ENCODE measurements around the gene COPS9. TPM values are rescaled to one million over a fixed set of nuclear protein-coding genes. Genes with fewer than 3 reads are reported as not detected.
A peak's percentile ranks its signal among the peaks of the same experiment; 100 is the strongest.

COPS9 gene
- polyA plus RNA-seq, 1 donor (not counting 4 experiments of a cell fraction or from before 2014, with no cell fraction given), result 399 TPM

- FAIRE-seq (no peak), DNase-seq (ENCODE audit: low read depth, low spot score) (no peak)
- TF ChIP-seq EZH2 (IDR thresholded peaks at IDR 0.05; ENCODE audit: low read length), result no peak
- no peak for TF ChIP-seq CTCF (optimal IDR thresholded peaks at IDR 0.05 in 1 of 3, IDR thresholded peaks at IDR 0.05 in 1 of 3, conservative IDR thresholded peaks at IDR 0.05 in 1 of 3; ENCODE audit: extremely low read depth in 1 of 3, insufficient read depth in 2 of 3, low read length in 3 of 3)
- H3K4me2 ChIP-seq (ENCODE audit: control insufficient read depth, extremely low read depth, insufficient read depth, low read depth, low read length), result no peak overlapping the region
- peaks cover 3% of the 10 kb centered on the region for H3K9me1 ChIP-seq (ENCODE audit: control insufficient read depth, extremely low read depth, insufficient read depth, low read length)
- no peak overlapping the region for H2AFZ ChIP-seq (ENCODE audit: control insufficient read depth, low read length)
- H3K27me3 ChIP-seq (ENCODE audit: control insufficient read depth, extremely low read depth, insufficient read depth, low read length), result no peaks in the 10 kb centered on the region
- peaks cover 17% of the 10 kb centered on the region for H3K4me1 ChIP-seq (ENCODE audit: control insufficient read depth, extremely low read depth, insufficient read depth, low read length)
- no peak overlapping the region for H3K9ac ChIP-seq (ENCODE audit: control insufficient read depth, extremely low read depth, insufficient read depth, low read length)
- peaks cover 28% of the 10 kb centered on the region for H3K79me2 ChIP-seq (ENCODE audit: control insufficient read depth, insufficient read depth, low read length)
- H3K4me3 ChIP-seq (ENCODE audit: control insufficient read depth in 2 of 3, extremely low read depth in 1 of 3, insufficient read depth in 2 of 3, low read depth in 1 of 3, low read length in 3 of 3), result no peak overlapping the region
- no peaks in the 10 kb centered on the region for H3K9me3 ChIP-seq (ENCODE audit: control insufficient read depth, low read depth, low read length)
- H4K20me1 ChIP-seq (ENCODE audit: control insufficient read depth, extremely low read depth, insufficient read depth, low read length), result no peaks in the 10 kb centered on the region
- H3K36me3 ChIP-seq (ENCODE audit: control insufficient read depth in 2 of 2, extremely low read depth in 1 of 2, insufficient read depth in 2 of 2, low read length in 2 of 2), result peaks cover 36 to 41% of the 10 kb centered on the region in 2 experiments
- dilution Hi-C loops (cut with MboI; ENCODE audit: extremely low pct_ligation_motif_present, low sequenced_read_pairs), result no loop called here
- no peak overlapping the region for H3K27ac ChIP-seq (ENCODE audit: control insufficient read depth, insufficient read depth, low read length)
Measured at GRCh38 chr2:240132651-240132980, 3.5 kb downstream of the COPS9 start.

GRCh38 chr2:240131941-240132650 is 4.0 kb downstream of the COPS9 start:
- Histone ChIP-seq H3K79me2 (ENCODE audit: control insufficient read depth, insufficient read depth, low read length) (peaks cover 28% of the 10 kb centered on the region), H3K4me2 (ENCODE audit: control insufficient read depth, extremely low read depth, insufficient read depth, low read depth, low read length) (no peak overlapping the region), H3K9ac (ENCODE audit: control insufficient read depth, extremely low read depth, insufficient read depth, low read length) (no peak overlapping the region), H3K9me1 (ENCODE audit: control insufficient read depth, extremely low read depth, insufficient read depth, low read length) (peaks cover 3% of the 10 kb centered on the region), H3K36me3 (ENCODE audit: control insufficient read depth in 2 of 2, extremely low read depth in 1 of 2, insufficient read depth in 2 of 2, low read length in 2 of 2) (peaks cover 37 to 41% of the 10 kb centered on the region in 2 experiments), H3K9me3 (ENCODE audit: control insufficient read depth, low read depth, low read length) (no peaks in the 10 kb centered on the region), H3K4me1 (ENCODE audit: control insufficient read depth, extremely low read depth, insufficient read depth, low read length) (peaks cover 17% of the 10 kb centered on the region), H3K27me3 (ENCODE audit: control insufficient read depth, extremely low read depth, insufficient read depth, low read length) (no peaks in the 10 kb centered on the region), H3K4me3 (ENCODE audit: control insufficient read depth in 2 of 3, extremely low read depth in 1 of 3, insufficient read depth in 2 of 3, low read depth in 1 of 3, low read length in 3 of 3) (no peak overlapping the region), H3K27ac (ENCODE audit: control insufficient read depth, insufficient read depth, low read length) (no peak overlapping the region), H4K20me1 (ENCODE audit: control insufficient read depth, extremely low read depth, insufficient read depth, low read length) (no peaks in the 10 kb centered on the region), H2AFZ (ENCODE audit: control insufficient read depth, low read length) (no peak overlapping the region)
- dilution Hi-C loops (cut with MboI; ENCODE audit: extremely low pct_ligation_motif_present, low sequenced_read_pairs), result no loop called here
- no peak for DNase-seq (ENCODE audit: low read depth, low spot score)
- no peak for FAIRE-seq
- TF ChIP-seq EZH2 (IDR thresholded peaks at IDR 0.05; ENCODE audit: low read length) (no peak), CTCF (optimal IDR thresholded peaks at IDR 0.05 in 1 of 3, IDR thresholded peaks at IDR 0.05 in 1 of 3, conservative IDR thresholded peaks at IDR 0.05 in 1 of 3; ENCODE audit: extremely low read depth in 1 of 3, insufficient read depth in 2 of 3, low read length in 3 of 3) (peak; percentile 24 to 42 (median 41))

All from keratinocyte (primary cell).